HEK293 (cell line): Measurements from ENCODE around the gene FNDC3A.

Experiments
- CTCF ChIA-PET: fragments of 350-600 bp; formaldehyde crosslinking; extraction: SDS; loops from one replicate; lab custom pipeline; 2021; ENCODE audit warnings: antibody characterized with exemption; lab: Yijun Ruan, JAX
- POLR2A ChIA-PET: fragments of 300-600 bp; formaldehyde crosslinking; extraction: SDS; loops from one replicate; lab custom pipeline; 2020; ENCODE audit warnings: antibody characterized with exemption, inconsistent platforms; lab: Yijun Ruan, JAX
- H3K27ac ChIP-seq: fragments of 200-500 bp; sonication (Bioruptor generic); 2 replicates; pipeline ENCODE4 v1.5.1; 2014; ENCODE audit warnings: low read depth, low read length, control low read depth, inconsistent platforms; ENCODE audit errors: extremely low read depth
- H3K36me3 ChIP-seq, 2 experiments: fragments of 200-500 bp in 1 of 2; sonication (Bioruptor generic) in 1 of 2; 1 replicate in 1 of 2; 2 replicates in 1 of 2; pipeline ENCODE4 v1.5.1; 2014 to 2017; ENCODE audit warnings: inconsistent platforms in 2 of 2, low read length in 2 of 2; ENCODE audit not compliant: control insufficient read depth in 2 of 2, insufficient read depth in 1 of 2
- H3K4me1 ChIP-seq: fragments of 200-500 bp; sonication (Bioruptor generic); 2 replicates; pipeline ENCODE4 v1.5.1; 2014; ENCODE audit warnings: mild to moderate bottlenecking, low read length, inconsistent platforms; ENCODE audit not compliant: control insufficient read depth, insufficient read depth
- H3K4me3 ChIP-seq: 2 replicates; pipeline ENCODE4 v1.5.1; 2011; ENCODE audit warnings: low read depth, mild to moderate bottlenecking, control low read depth, low read length, moderate library complexity
- H3K9me3 ChIP-seq: fragments of 200-500 bp; sonication (Bioruptor generic); 2 replicates; pipeline ENCODE4 v1.5.1; 2014; ENCODE audit warnings: low read depth, low read length, inconsistent platforms; ENCODE audit not compliant: control insufficient read depth, insufficient read depth
- GLIS2 ChIP-seq: fragments of 450-650 bp; formaldehyde crosslinking; IDR thresholded peaks from 2 replicates; pipeline ENCODE4 v1.5.1; 2016; ENCODE audit warnings: missing biosample characterization, missing genetic modification characterization
- HOXC10 ChIP-seq: sonication (generic); formaldehyde crosslinking; IDR thresholded peaks from 2 replicates; pipeline ENCODE4 v1.8.1; 2023; ENCODE audit warnings: mild to moderate bottlenecking, missing genetic modification reagents
- SP2 ChIP-seq: fragments of 450-650 bp; formaldehyde crosslinking; IDR thresholded peaks from 2 replicates; pipeline ENCODE4 v1.5.1; 2016; ENCODE audit warnings: missing biosample characterization, missing genetic modification characterization
- YY2 ChIP-seq: fragments of 450-650 bp; formaldehyde crosslinking; IDR thresholded peaks from 2 replicates; pipeline ENCODE4 v1.5.1; 2016; ENCODE audit warnings: missing biosample characterization, missing genetic modification characterization
- ZBTB20 ChIP-seq: fragments of 450-650 bp; formaldehyde crosslinking; IDR thresholded peaks from 2 replicates; pipeline ENCODE4 v1.5.1; 2016; ENCODE audit warnings: missing biosample characterization, missing genetic modification characterization
- ZFHX2 ChIP-seq: fragments of 450-650 bp; formaldehyde crosslinking; conservative IDR thresholded peaks from 2 replicates; pipeline ENCODE4 v1.5.1; 2016; ENCODE audit warnings: missing biosample characterization, missing genetic modification characterization
- ZNF10 ChIP-seq: fragments of 450-650 bp; formaldehyde crosslinking; IDR thresholded peaks from 2 replicates; pipeline ENCODE4 v1.5.1; 2017; ENCODE audit warnings: missing biosample characterization, missing genetic modification characterization
- ZNF133 ChIP-seq: fragments of 450-650 bp; formaldehyde crosslinking; IDR thresholded peaks from 2 replicates; pipeline ENCODE4 v1.5.1; 2016; ENCODE audit warnings: missing biosample characterization, missing genetic modification characterization
- ZNF174 ChIP-seq: fragments of 450-650 bp; formaldehyde crosslinking; IDR thresholded peaks from 2 replicates; pipeline ENCODE4 v1.5.0; 2017; ENCODE audit warnings: missing biosample characterization, mild to moderate bottlenecking, missing genetic modification characterization
- ZNF175 ChIP-seq: fragments of 450-650 bp; formaldehyde crosslinking; IDR thresholded peaks from 2 replicates; pipeline ENCODE4 v1.5.1; 2016; ENCODE audit warnings: missing biosample characterization, missing genetic modification characterization
- ZNF202 ChIP-seq: fragments of 450-650 bp; formaldehyde crosslinking; IDR thresholded peaks from 2 replicates; pipeline ENCODE4 v1.5.1; 2016; ENCODE audit warnings: missing biosample characterization, missing genetic modification characterization, borderline replicate concordance
- ZNF211 ChIP-seq: fragments of 450-650 bp; formaldehyde crosslinking; IDR thresholded peaks from 2 replicates; pipeline ENCODE4 v1.5.1; 2016; ENCODE audit warnings: low read depth, missing biosample characterization, missing genetic modification characterization
- ZNF324 ChIP-seq: fragments of 450-650 bp; formaldehyde crosslinking; IDR thresholded peaks from 2 replicates; pipeline ENCODE4 v1.5.1; 2016; ENCODE audit warnings: missing biosample characterization, missing genetic modification characterization
- ZNF423 ChIP-seq: fragments of 450-650 bp; formaldehyde crosslinking; IDR thresholded peaks from 2 replicates; pipeline ENCODE4 v1.5.1; 2016; ENCODE audit warnings: missing biosample characterization, missing genetic modification characterization
- ZNF561 ChIP-seq: fragments of 450-650 bp; IDR thresholded peaks from 2 replicates; pipeline ENCODE4 v1.5.1; 2018; ENCODE audit warnings: missing biosample characterization, missing genetic modification characterization, borderline replicate concordance
- ZNF830 ChIP-seq: fragments of 450-650 bp; IDR thresholded peaks from 2 replicates; pipeline ENCODE4 v1.5.0; 2018; ENCODE audit warnings: missing biosample characterization, missing genetic modification characterization, low read depth, mild to moderate bottlenecking, moderate library complexity
- TF ChIP-seq, protein P1 (sequence below): fragments of 450-650 bp; formaldehyde crosslinking; IDR thresholded peaks from 2 replicates; pipeline ENCODE4 v1.5.1; 2016; ENCODE audit warnings: missing biosample characterization, missing genetic modification characterization
- TF ChIP-seq, protein P2 (sequence below): fragments of 450-650 bp; formaldehyde crosslinking; IDR thresholded peaks from 2 replicates; pipeline ENCODE4 v1.5.1; 2017; ENCODE audit warnings: missing biosample characterization, missing genetic modification characterization
- TF ChIP-seq, protein P3 (sequence below): fragments of 450-650 bp; formaldehyde crosslinking; IDR thresholded peaks from 2 replicates; pipeline ENCODE4 v1.5.1; 2016; ENCODE audit warnings: missing biosample characterization, missing genetic modification characterization
- TF ChIP-seq, protein P4 (sequence below): fragments of 450-650 bp; formaldehyde crosslinking; conservative IDR thresholded peaks from 2 replicates; pipeline ENCODE4 v1.5.1; 2016; ENCODE audit warnings: low read depth, missing biosample characterization, missing genetic modification characterization

FNDC3A gene

DNA sequence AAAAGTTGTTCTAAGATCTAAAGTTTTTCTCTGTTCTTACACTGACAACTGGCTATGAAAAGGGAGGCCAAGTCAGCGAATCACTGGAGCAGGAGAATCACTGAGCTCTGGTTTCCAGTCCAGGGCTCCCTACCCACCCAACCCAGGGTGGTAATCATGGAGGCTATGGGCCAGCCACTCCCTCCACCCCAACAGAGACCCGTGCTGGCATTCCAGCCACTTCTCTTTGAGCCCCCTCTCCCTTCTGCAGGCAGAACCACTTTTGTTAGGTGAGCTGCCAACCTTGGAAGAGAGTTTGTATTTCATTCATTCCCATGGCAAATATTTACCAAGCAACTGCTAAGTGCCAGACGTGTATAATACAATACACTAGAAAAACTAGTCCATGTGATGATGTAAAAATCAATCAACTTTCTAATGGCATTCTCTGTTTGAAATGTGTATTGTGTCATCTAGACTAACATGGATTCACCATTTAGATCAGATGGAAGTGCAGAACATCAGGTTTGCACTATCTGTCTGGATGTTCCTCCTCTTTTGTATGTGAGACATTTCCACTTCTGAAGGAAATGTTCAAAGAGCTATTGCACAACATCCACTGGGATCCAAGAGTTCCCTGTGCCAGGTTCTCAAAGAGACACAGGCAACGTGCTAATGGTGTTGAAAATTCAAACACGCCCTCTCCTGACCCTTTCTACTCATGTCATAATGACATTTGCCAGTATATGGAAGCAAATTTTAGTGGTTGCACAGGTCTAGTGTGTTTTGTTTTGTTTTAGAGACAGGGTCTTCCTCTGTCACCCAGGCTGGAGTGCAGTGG is 249.7 kb downstream of the FNDC3A start (continued):
- TF ChIP-seq ZNF211 (no peak), HOXC10 (CRISPR knock-in tag) (no peak)
- TF ChIP-seq, protein P1, sequence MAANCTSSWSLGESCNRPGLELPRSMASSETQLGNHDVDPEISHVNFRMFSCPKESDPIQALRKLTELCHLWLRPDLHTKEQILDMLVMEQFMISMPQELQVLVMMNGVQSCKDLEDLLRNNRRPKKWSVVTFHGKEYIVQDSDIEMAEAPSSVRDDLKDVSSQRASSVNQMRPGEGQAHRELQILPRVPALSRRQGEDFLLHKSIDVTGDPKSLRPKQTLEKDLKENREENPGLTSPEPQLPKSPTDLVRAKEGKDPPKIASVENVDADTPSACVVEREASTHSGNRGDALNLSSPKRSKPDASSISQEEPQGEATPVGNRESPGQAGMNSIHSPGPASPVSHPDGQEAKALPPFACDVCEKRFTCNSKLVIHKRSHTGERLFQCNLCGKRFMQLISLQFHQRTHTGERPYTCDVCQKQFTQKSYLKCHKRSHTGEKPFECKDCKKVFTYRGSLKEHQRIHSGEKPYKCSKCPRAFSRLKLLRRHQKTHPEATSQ (tag by site-specific recombination): no peak
- TF ChIP-seq, protein P2, sequence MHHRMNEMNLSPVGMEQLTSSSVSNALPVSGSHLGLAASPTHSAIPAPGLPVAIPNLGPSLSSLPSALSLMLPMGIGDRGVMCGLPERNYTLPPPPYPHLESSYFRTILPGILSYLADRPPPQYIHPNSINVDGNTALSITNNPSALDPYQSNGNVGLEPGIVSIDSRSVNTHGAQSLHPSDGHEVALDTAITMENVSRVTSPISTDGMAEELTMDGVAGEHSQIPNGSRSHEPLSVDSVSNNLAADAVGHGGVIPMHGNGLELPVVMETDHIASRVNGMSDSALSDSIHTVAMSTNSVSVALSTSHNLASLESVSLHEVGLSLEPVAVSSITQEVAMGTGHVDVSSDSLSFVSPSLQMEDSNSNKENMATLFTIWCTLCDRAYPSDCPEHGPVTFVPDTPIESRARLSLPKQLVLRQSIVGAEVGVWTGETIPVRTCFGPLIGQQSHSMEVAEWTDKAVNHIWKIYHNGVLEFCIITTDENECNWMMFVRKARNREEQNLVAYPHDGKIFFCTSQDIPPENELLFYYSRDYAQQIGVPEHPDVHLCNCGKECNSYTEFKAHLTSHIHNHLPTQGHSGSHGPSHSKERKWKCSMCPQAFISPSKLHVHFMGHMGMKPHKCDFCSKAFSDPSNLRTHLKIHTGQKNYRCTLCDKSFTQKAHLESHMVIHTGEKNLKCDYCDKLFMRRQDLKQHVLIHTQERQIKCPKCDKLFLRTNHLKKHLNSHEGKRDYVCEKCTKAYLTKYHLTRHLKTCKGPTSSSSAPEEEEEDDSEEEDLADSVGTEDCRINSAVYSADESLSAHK (tag by site-specific recombination): no peak

DNA sequence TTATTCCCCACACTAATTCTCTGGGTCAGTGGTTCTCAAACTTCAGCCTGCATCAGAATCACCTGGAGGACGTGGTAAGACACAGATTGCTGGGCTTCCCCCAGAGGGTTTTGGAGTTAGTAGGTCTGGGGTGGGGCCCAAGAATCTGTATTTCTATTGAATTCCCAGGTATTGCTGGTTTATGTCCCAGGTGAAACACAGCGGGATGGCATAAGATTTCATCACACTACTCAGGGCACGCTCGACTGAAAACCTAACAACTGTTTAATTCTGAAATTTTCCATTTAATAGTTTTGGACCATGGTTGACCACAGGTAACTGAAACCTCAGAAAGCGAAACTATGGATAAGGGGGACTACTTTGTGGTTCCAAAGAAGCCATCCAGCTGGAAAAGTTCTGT is 250.9 kb downstream of the FNDC3A start:
- no peak overlapping the region for H3K27ac ChIP-seq
- no peaks in the 10 kb centered on the region for H3K36me3 ChIP-seq
- POLR2A ChIA-PET: interaction anchor here (0.6 kb wide), 1 partner anchor 11 kb away, joined by 3 read pairs; no protein-coding TSS in a partner anchor
- CTCF ChIA-PET: no interaction called here
- no peak overlapping the region for H3K4me3 ChIP-seq
- TF ChIP-seq ZNF202 (tag by site-specific recombination) (no peak), ZNF324 (tag by site-specific recombination) (no peak), GLIS2 (tag by site-specific recombination) (no peak), ZNF423 (tag by site-specific recombination) (no peak), ZNF10 (tag by site-specific recombination) (no peak), ZNF133 (tag by site-specific recombination) (no peak), ZNF174 (tag by site-specific recombination) (no peak), ZNF561 (tag by site-specific recombination) (no peak)
- TF ChIP-seq, protein P3, sequence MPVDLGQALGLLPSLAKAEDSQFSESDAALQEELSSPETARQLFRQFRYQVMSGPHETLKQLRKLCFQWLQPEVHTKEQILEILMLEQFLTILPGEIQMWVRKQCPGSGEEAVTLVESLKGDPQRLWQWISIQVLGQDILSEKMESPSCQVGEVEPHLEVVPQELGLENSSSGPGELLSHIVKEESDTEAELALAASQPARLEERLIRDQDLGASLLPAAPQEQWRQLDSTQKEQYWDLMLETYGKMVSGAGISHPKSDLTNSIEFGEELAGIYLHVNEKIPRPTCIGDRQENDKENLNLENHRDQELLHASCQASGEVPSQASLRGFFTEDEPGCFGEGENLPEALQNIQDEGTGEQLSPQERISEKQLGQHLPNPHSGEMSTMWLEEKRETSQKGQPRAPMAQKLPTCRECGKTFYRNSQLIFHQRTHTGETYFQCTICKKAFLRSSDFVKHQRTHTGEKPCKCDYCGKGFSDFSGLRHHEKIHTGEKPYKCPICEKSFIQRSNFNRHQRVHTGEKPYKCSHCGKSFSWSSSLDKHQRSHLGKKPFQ (tag by site-specific recombination): no peak
- H3K9me3 ChIP-seq: no peaks in the 10 kb centered on the region
- no peaks in the 10 kb centered on the region for H3K4me1 ChIP-seq

DNA sequence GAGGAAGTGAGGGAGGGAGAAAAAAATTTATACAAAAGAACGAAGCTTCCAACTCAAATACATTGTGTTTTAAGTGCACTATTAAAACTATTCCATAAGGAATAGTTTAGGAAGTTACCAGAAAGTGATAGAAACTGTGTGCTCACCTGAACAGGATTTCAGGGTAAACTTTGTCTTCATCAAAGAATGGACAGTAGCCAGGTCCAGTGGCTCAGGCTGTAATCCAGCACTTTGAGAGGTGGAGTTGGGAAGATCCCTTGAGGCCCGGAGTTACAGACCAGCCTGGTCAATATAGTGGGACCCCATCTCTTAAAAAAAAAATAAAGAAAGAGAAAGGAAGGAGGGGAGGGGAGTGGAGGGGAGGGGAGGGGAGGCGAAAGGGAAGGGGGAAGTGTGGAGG is 259.0 kb downstream of the FNDC3A start:
- Histone ChIP-seq H3K9me3 (no peaks in the 10 kb centered on the region), H3K36me3 (no peaks in the 10 kb centered on the region), H3K4me3 (no peak overlapping the region), H3K4me1 (no peaks in the 10 kb centered on the region), H3K27ac (no peak overlapping the region)
- ChIA-PET POLR2A (no interaction called here), CTCF (interaction anchor here (0.5 to 0.6 kb wide), 2 partner anchors 27 to 719 kb away, joined by 3 read pairs; no protein-coding TSS in a partner anchor)
- TF ChIP-seq ZNF175: no peak
- TF ChIP-seq ZNF202 (tag by site-specific recombination): no peak
- TF ChIP-seq, protein P1 (tag by site-specific recombination): no peak
- no peak for TF ChIP-seq ZNF830 (tag by site-specific recombination)
- no peak for TF ChIP-seq SP2 (tag by site-specific recombination)
- no peak for TF ChIP-seq YY2 (tag by site-specific recombination)
- TF ChIP-seq ZFHX2: no peak
- no peak for TF ChIP-seq ZBTB20 (tag by site-specific recombination)
- no peak for TF ChIP-seq ZNF133 (tag by site-specific recombination)
- TF ChIP-seq, protein P4, sequence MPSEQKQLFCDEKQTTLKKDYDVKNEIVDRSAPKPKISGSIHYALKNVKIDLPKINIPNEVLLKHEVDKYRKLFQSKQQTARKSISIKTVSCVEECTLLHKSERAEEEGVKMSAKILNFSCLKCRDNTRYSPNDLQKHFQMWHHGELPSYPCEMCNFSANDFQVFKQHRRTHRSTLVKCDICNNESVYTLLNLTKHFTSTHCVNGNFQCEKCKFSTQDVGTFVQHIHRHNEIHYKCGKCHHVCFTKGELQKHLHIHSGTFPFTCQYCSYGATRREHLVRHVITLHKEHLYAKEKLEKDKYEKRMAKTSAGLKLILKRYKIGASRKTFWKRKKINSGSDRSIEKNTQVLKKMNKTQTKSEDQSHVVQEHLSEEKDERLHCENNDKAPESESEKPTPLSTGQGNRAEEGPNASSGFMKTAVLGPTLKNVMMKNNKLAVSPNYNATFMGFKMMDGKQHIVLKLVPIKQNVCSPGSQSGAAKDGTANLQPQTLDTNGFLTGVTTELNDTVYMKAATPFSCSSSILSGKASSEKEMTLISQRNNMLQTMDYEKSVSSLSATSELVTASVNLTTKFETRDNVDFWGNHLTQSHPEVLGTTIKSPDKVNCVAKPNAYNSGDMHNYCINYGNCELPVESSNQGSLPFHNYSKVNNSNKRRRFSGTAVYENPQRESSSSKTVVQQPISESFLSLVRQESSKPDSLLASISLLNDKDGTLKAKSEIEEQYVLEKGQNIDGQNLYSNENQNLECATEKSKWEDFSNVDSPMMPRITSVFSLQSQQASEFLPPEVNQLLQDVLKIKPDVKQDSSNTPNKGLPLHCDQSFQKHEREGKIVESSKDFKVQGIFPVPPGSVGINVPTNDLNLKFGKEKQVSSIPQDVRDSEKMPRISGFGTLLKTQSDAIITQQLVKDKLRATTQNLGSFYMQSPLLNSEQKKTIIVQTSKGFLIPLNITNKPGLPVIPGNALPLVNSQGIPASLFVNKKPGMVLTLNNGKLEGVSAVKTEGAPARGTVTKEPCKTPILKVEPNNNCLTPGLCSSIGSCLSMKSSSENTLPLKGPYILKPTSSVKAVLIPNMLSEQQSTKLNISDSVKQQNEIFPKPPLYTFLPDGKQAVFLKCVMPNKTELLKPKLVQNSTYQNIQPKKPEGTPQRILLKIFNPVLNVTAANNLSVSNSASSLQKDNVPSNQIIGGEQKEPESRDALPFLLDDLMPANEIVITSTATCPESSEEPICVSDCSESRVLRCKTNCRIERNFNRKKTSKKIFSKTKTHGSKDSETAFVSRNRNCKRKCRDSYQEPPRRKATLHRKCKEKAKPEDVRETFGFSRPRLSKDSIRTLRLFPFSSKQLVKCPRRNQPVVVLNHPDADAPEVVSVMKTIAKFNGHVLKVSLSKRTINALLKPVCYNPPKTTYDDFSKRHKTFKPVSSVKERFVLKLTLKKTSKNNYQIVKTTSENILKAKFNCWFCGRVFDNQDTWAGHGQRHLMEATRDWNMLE (tag by site-specific recombination): no peak
